CD14-positive monocyte (primary cell): Measurements from ENCODE around the gene TENT5C. TPM values are rescaled to one million over a fixed set of nuclear protein-coding genes. Genes with fewer than 3 reads are reported as not detected.

ENCODE experiments used
- DNase-seq, 3 donors: peaks; one replicate each; pipeline ENCODE4 v3.0.0-alpha.2; 2011 to 2022
- H2AFZ ChIP-seq: 2 replicates; pipeline ENCODE4 v1.6.0; 2012; ENCODE audit warnings: mild to moderate bottlenecking, low read depth, low read length, inconsistent platforms; ENCODE audit not compliant: insufficient read depth, poor library complexity, severe bottlenecking
- H3K27ac ChIP-seq, 2 donors: 1 replicate in 1 of 2; 2 replicates in 1 of 2; pipeline ENCODE4 v1.5.1; 2012 to 2013; ENCODE audit warnings: low read length in 2 of 2, control low read depth in 1 of 2, inconsistent platforms in 1 of 2, low read depth in 1 of 2, mild to moderate bottlenecking in 1 of 2
- H3K27me3 ChIP-seq, 2 donors: one replicate each; pipeline versions ENCODE4 v1.6.0 to v1.6.1; 2011 to 2013; ENCODE audit warnings: low read length in 2 of 2; ENCODE audit not compliant: control insufficient read depth in 2 of 2, insufficient read depth in 2 of 2
- H3K36me3 ChIP-seq, 2 donors: replicated peaks in 1 of 2; 1 replicate in 1 of 2; 2 replicates in 1 of 2; pipeline versions ENCODE4 v1.5.1 to v1.6.1; 2012 to 2013; ENCODE audit warnings: low read length in 2 of 2, control low read depth in 1 of 2, inconsistent platforms in 1 of 2, mild to moderate bottlenecking in 1 of 2; ENCODE audit not compliant: insufficient read depth in 2 of 2, control insufficient read depth in 1 of 2
- H3K4me1 ChIP-seq, 2 donors: 1 replicate in 1 of 2; 2 replicates in 1 of 2; pipeline versions ENCODE4 v1.5.1 to v1.6.1; 2012 to 2013; ENCODE audit warnings: low read length in 2 of 2, control low read depth in 1 of 2, inconsistent platforms in 1 of 2, mild to moderate bottlenecking in 1 of 2, moderate library complexity in 1 of 2; ENCODE audit not compliant: insufficient read depth in 2 of 2, control insufficient read depth in 1 of 2
- H3K4me2 ChIP-seq: replicated peaks from 2 replicates; pipeline ENCODE3; 2012; ENCODE audit warnings: low read length, moderate library complexity, mild to moderate bottlenecking; ENCODE audit not compliant: poor library complexity, severe bottlenecking; ENCODE audit errors: extremely low read depth
- H3K4me3 ChIP-seq, 3 experiments: fragments of 200-600 bp in 1 of 3; sonication (generic) in 1 of 3; replicated peaks in 1 of 3; 1 replicate in 2 of 3; 2 replicates in 1 of 3; pipeline ENCODE4 v1.5.1; 2011 to 2013; ENCODE audit warnings: low read length in 3 of 3, mild to moderate bottlenecking in 3 of 3, control low read depth in 2 of 3, low read depth in 2 of 3, inconsistent platforms in 1 of 3, moderate library complexity in 1 of 3
- H3K79me2 ChIP-seq: 2 replicates; pipeline ENCODE4 v1.6.0; 2012; ENCODE audit warnings: mild to moderate bottlenecking, control low read depth, inconsistent platforms, low read length, moderate library complexity; ENCODE audit not compliant: insufficient read depth
- H3K9ac ChIP-seq: 2 replicates; pipeline ENCODE4 v1.6.0; 2017; ENCODE audit warnings: low read length, mild to moderate bottlenecking; ENCODE audit not compliant: insufficient read depth, poor library complexity, severe bottlenecking
- H3K9me3 ChIP-seq, 2 donors: replicated peaks in 1 of 2; 1 replicate in 1 of 2; 2 replicates in 1 of 2; pipeline versions ENCODE4 v1.5.1 to v1.6.1; 2012 to 2013; ENCODE audit warnings: low read length in 2 of 2, control low read depth in 1 of 2; ENCODE audit not compliant: control insufficient read depth in 1 of 2, insufficient read depth in 1 of 2
- H4K20me1 ChIP-seq: 2 replicates; pipeline ENCODE4 v1.6.0; 2012; ENCODE audit warnings: mild to moderate bottlenecking, low read length, control low read depth, moderate library complexity; ENCODE audit not compliant: insufficient read depth
- H3K27ac Mint-ChIP-seq, 7 donors: one replicate each; pipeline ENCODE4 v1.8.0; 2020; ENCODE audit warnings: mild to moderate bottlenecking in 7 of 7, mixed read lengths in 7 of 7, moderate library complexity in 6 of 7, inconsistent platforms in 2 of 7
- H3K27me3 Mint-ChIP-seq, 3 donors: one replicate each; pipeline ENCODE4 v1.8.0; 2021 to 2022; ENCODE audit warnings: low read depth in 3 of 3, mild to moderate bottlenecking in 3 of 3, mixed read lengths in 3 of 3, moderate library complexity in 3 of 3, inconsistent platforms in 1 of 3
- H3K36me3 Mint-ChIP-seq, 2 donors: one replicate each; pipeline ENCODE4 v1.8.0; 2020; ENCODE audit warnings: mixed read lengths in 2 of 2, inconsistent platforms in 1 of 2, mild to moderate bottlenecking in 1 of 2
- H3K4me1 Mint-ChIP-seq: one replicate; pipeline ENCODE4 v1.8.0; 2020; ENCODE audit warnings: mild to moderate bottlenecking, mixed read lengths
- H3K4me3 Mint-ChIP-seq, 2 donors: one replicate each; pipeline ENCODE4 v1.8.0; 2020; ENCODE audit warnings: mild to moderate bottlenecking in 2 of 2, mixed read lengths in 2 of 2, moderate library complexity in 1 of 2
- H3K9me3 Mint-ChIP-seq, 7 donors: one replicate each; pipeline ENCODE4 v1.8.0; 2020 to 2022; ENCODE audit warnings: mixed read lengths in 7 of 7, mild to moderate bottlenecking in 6 of 7, moderate library complexity in 6 of 7, inconsistent platforms in 2 of 7
- WGBS: methylation state at CpG from one replicate; pipeline ENCODE4 v1.1.5; 2013; ENCODE audit warnings: missing lambda C conversion rate; ENCODE audit not compliant: insufficient coverage; 5-methylcytosine and 5-hydroxymethylcytosine counted together
- intact Hi-C, 2 donors: fragments of 100-400 bp; cut with micrococcal nuclease; formaldehyde crosslinking; loops; one replicate each; pipeline versions ENCODE4 v1.15.0 to v1.15.1; 2023
- polyA plus RNA-seq, 3 donors: library from polyadenylated mRNA; depleted of rRNA in 1 of 3; unstranded in 2 of 3; stranded (reverse) in 1 of 3; fragments of 300-500 nt in 2 of 3; fragments of >200 nt in 1 of 3; fragmentation: Illumina TruSeq in 2 of 3; gene quantifications; 1 replicate in 2 of 3; 2 replicates in 1 of 3; pipeline ENCODE4 v1.2.3, GENCODE V29; 2012 to 2021
- TF ChIP-seq, protein P1 (sequence below): fragments of 200-600 bp; IDR thresholded peaks from one replicate; pipeline ENCODE4 v1.8.0; 2022; ENCODE audit warnings: antibody characterized with exemption, mild to moderate bottlenecking

The TENT5C gene
- polyA plus RNA-seq, 3 donors, result 0.17 to 0.69 (median 0.27) TPM

DNA sequence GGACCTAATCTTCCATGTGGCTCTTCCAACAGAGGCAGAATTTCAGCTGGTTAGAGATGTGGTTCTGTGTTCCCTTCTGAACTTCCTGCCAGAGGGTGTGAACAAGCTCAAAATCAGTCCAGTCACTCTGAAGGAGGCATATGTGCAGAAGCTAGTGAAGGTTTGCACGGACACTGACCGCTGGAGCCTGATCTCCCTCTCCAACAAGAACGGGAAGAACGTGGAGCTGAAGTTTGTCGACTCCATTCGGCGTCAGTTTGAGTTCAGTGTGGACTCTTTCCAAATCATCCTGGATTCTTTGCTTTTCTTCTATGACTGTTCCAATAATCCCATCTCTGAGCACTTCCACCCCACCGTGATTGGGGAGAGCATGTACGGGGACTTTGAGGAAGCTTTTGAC lies 17.3 kb downstream of the TENT5C start:
- peaks cover 0 to 1% (median 0%) of the 10 kb centered on the region in 3 donors for H3K27me3 Mint-ChIP-seq
- Histone ChIP-seq H3K79me2 (no peaks in the 10 kb centered on the region), H3K9ac (no peak overlapping the region), H3K4me3 (no peak overlapping the region), H3K36me3 (no peaks in the 10 kb centered on the region), H2AFZ (no peak overlapping the region), H3K9me3 (no peaks in the 10 kb centered on the region), H4K20me1 (no peaks in the 10 kb centered on the region), H3K27me3 (no peaks in the 10 kb centered on the region), H3K4me1 (no peaks in the 10 kb centered on the region), H3K27ac (no peak overlapping the region), H3K4me2 (no peak overlapping the region)
- intact Hi-C loops, result no loop called here
- H3K4me3 Mint-ChIP-seq, result no peak overlapping the region
- no peak for DNase-seq
- WGBS, result no CpG with 5 or more reads among the region's 9 CpGs
- TF ChIP-seq, protein P1, sequence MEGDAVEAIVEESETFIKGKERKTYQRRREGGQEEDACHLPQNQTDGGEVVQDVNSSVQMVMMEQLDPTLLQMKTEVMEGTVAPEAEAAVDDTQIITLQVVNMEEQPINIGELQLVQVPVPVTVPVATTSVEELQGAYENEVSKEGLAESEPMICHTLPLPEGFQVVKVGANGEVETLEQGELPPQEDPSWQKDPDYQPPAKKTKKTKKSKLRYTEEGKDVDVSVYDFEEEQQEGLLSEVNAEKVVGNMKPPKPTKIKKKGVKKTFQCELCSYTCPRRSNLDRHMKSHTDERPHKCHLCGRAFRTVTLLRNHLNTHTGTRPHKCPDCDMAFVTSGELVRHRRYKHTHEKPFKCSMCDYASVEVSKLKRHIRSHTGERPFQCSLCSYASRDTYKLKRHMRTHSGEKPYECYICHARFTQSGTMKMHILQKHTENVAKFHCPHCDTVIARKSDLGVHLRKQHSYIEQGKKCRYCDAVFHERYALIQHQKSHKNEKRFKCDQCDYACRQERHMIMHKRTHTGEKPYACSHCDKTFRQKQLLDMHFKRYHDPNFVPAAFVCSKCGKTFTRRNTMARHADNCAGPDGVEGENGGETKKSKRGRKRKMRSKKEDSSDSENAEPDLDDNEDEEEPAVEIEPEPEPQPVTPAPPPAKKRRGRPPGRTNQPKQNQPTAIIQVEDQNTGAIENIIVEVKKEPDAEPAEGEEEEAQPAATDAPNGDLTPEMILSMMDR, result no peak
- peaks cover 0 to 2% (median 0%) of the 10 kb centered on the region in 7 donors for H3K9me3 Mint-ChIP-seq
- no peaks in the 10 kb centered on the region for H3K36me3 Mint-ChIP-seq
- peaks cover 4% of the 10 kb centered on the region for H3K4me1 Mint-ChIP-seq
- H3K27ac Mint-ChIP-seq, result no peak overlapping the region

DNA sequence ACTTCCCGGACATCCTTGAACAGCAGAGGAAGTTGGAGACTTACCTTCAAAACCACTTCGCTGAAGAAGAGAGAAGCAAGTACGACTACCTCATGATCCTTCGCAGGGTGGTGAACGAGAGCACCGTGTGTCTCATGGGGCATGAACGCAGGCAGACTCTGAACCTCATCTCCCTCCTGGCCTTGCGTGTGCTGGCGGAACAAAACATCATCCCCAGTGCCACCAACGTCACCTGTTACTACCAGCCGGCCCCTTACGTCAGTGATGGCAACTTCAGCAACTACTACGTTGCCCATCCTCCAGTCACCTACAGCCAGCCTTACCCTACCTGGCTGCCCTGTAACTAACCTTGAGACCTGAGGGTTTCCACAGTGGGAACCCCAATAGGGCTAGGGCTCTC lies 17.9 kb downstream of the TENT5C start:
- Histone ChIP-seq H3K4me3 (no peak overlapping the region), H3K79me2 (no peaks in the 10 kb centered on the region), H3K4me2 (no peak overlapping the region), H3K27ac (no peak overlapping the region), H4K20me1 (no peaks in the 10 kb centered on the region), H2AFZ (no peak overlapping the region), H3K9ac (no peak overlapping the region), H3K9me3 (no peaks in the 10 kb centered on the region), H3K4me1 (no peaks in the 10 kb centered on the region), H3K27me3 (no peaks in the 10 kb centered on the region), H3K36me3 (no peaks in the 10 kb centered on the region)
- TF ChIP-seq, protein P1, result no peak
- Mint-ChIP-seq H3K36me3 (no peaks in the 10 kb centered on the region), H3K27ac (peak overlapping the region in 1 of 7 donors; percentile 27), H3K4me1 (peaks cover 4% of the 10 kb centered on the region), H3K27me3 (peaks cover 0 to 1% (median 0%) of the 10 kb centered on the region in 3 donors), H3K4me3 (no peak overlapping the region), H3K9me3 (no peaks in the 10 kb centered on the region)
- 97% methylated on average over 10 of the region's 13 CpGs for WGBS
- intact Hi-C loops, result no loop called here
- no peak for DNase-seq
